NT2/D1 (cell line): ENCODE results near the gene GEMIN7.

ENCODE experiments used
- SUZ12 ChIP-seq: IDR thresholded peaks from 2 replicates; pipeline ENCODE4 v1.6.1; 2011; ENCODE audit not compliant: insufficient read length, insufficient read depth; ENCODE audit errors: extremely low read depth
- YY1 ChIP-seq: IDR thresholded peaks from 2 replicates; pipeline ENCODE4 v1.6.1; 2011; ENCODE audit not compliant: insufficient read length, insufficient read depth
- ZNF274 ChIP-seq: IDR thresholded peaks from 2 replicates; pipeline ENCODE4 v1.6.1; 2011; ENCODE audit warnings: mild to moderate bottlenecking, low read depth, low read length

- TF ChIP-seq YY1 (no peak), ZNF274 (no peak), SUZ12 (no peak)
These were observed 8.8 kb upstream of the GEMIN7 start for GRCh38 chr19:45070214-45070613.
